Upper lobe of left lung (tissue), 6 donors: Measurements from ENCODE around the gene SIAH3. TPM values are rescaled to one million over a fixed set of nuclear protein-coding genes. Genes with fewer than 3 reads are reported as not detected.

Experiments used
- ATAC-seq, 2 donors: fragments of 200-7000 bp; cut with Tn5 transposase; one replicate each; pipeline ENCODE4 v1.9.1; 2022; ENCODE audit warnings: mild to moderate bottlenecking in 2 of 2, moderate library complexity in 2 of 2; ENCODE audit not compliant: low FRiP score in 2 of 2
- DNase-seq, 2 donors: peaks; one replicate each; pipeline ENCODE4 v3.0.0-alpha.2; 2019 to 2020
- H3K27ac ChIP-seq, 4 donors: fragments of 200-600 bp; sonication (generic); one replicate each; pipeline ENCODE4 v1.5.1; 2016 to 2019
- H3K27me3 ChIP-seq, 4 donors: fragments of 200-600 bp; sonication (generic); one replicate each; pipeline ENCODE4 v1.5.1; 2017 to 2019
- H3K36me3 ChIP-seq, 4 donors: fragments of 200-600 bp; sonication (generic); one replicate each; pipeline ENCODE4 v1.5.1; 2016 to 2019
- H3K4me1 ChIP-seq, 4 donors: fragments of 200-600 bp; sonication (generic); one replicate each; pipeline ENCODE4 v1.5.1; 2018 to 2019
- H3K4me3 ChIP-seq, 4 donors: fragments of 200-600 bp; sonication (generic); one replicate each; pipeline ENCODE4 v1.5.1; 2017 to 2019; ENCODE audit warnings: mild to moderate bottlenecking in 2 of 4, moderate library complexity in 1 of 4
- H3K9me3 ChIP-seq, 4 donors: fragments of 200-600 bp; sonication (generic); one replicate each; pipeline ENCODE4 v1.5.1; 2018 to 2019
- EP300 ChIP-seq, 4 donors: sonication (generic); formaldehyde crosslinking; IDR thresholded peaks; one replicate each; pipeline ENCODE4 v1.5.1; 2017; ENCODE audit warnings: antibody characterized with exemption in 4 of 4, control low read depth in 2 of 4
- POLR2A ChIP-seq, 4 donors: fragments of 450-650 bp; IDR thresholded peaks; one replicate each; pipeline ENCODE4 v1.5.1; 2016 to 2017; ENCODE audit warnings: antibody characterized with exemption in 4 of 4, mild to moderate bottlenecking in 2 of 4
- POLR2AphosphoS5 ChIP-seq, 2 donors: sonication (generic); formaldehyde crosslinking; IDR thresholded peaks; one replicate each; pipeline ENCODE4 v1.5.1; 2017; ENCODE audit warnings: antibody characterized with exemption in 2 of 2
- WGBS, 2 donors: methylation state at CpG; one replicate each; pipeline ENCODE4 v1.1.5; 2017 to 2018; 5-methylcytosine and 5-hydroxymethylcytosine counted together
- total RNA-seq, 6 donors: library from RNA; depleted of rRNA in 4 of 6; stranded (reverse); fragments of >200 nt in 4 of 6; gene quantifications; one replicate each; pipeline versions ENCODE4 v1.1.0 to v1.2.1, GENCODE V29; 2016 to 2021
- TF ChIP-seq, protein P1 (sequence below), 6 experiments: fragments of 450-650 bp in 4 of 6; fragments of 200-600 bp in 2 of 6; sonication (generic) in 2 of 6; IDR thresholded peaks; one replicate each; pipeline ENCODE4 v1.5.1; 2016 to 2019; ENCODE audit warnings: antibody characterized with exemption in 6 of 6
- donor health status: DM: no; HTN: no; CAD: no; lungs with moderate emphysema.
- donor health status: DM: no; HTN: yes; CAD: no; lungs with severe emphysema.

SIAH3 gene
- total RNA-seq, 6 donors from 2014 or later, result under 0.01 to 0.39 (median 0.03) TPM; not detected in 1

DNA sequence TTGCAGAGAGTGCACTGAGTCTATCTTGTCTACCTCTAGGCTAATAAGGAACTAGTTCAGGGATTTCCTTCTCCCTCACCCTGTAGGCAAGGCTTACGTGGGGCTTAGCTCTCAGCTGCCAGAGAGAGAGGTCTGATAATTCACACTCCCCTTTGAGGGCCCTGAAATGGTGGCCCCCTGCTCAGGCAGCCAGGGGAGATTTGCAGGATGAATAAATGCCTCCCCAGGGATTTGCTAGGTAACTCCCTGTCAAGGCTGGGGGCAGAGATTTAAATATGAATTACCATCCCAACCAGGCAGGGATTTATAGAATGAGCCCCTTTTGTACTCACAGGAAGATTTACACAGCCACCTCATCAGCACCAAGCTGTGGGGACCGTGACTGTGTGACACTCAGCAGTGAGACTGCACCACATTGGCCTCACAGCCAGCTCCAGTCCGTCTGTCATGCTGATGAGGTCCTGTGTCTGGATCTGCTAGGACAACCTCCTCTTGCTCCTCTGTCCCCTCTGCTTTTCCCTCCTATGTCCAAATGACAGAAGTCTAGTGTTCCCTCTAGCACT, 76.1 kb downstream of the SIAH3 start:
- Histone ChIP-seq H3K4me1 (no peaks in the 10 kb centered on the region), H3K27ac (no peak overlapping the region), H3K4me3 (no peak overlapping the region), H3K27me3 (no peaks in the 10 kb centered on the region), H3K36me3 (no peaks in the 10 kb centered on the region), H3K9me3 (no peaks in the 10 kb centered on the region)
- no peak for DNase-seq
- WGBS, 2 donors, result 71 to 81% methylated on average over 3 of the region's 3 CpGs
- TF ChIP-seq, protein P1, sequence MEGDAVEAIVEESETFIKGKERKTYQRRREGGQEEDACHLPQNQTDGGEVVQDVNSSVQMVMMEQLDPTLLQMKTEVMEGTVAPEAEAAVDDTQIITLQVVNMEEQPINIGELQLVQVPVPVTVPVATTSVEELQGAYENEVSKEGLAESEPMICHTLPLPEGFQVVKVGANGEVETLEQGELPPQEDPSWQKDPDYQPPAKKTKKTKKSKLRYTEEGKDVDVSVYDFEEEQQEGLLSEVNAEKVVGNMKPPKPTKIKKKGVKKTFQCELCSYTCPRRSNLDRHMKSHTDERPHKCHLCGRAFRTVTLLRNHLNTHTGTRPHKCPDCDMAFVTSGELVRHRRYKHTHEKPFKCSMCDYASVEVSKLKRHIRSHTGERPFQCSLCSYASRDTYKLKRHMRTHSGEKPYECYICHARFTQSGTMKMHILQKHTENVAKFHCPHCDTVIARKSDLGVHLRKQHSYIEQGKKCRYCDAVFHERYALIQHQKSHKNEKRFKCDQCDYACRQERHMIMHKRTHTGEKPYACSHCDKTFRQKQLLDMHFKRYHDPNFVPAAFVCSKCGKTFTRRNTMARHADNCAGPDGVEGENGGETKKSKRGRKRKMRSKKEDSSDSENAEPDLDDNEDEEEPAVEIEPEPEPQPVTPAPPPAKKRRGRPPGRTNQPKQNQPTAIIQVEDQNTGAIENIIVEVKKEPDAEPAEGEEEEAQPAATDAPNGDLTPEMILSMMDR (IDR thresholded peaks at IDR 0.05), result no peak
- no peak for TF ChIP-seq POLR2A (IDR thresholded peaks at IDR 0.05)
- no peak for TF ChIP-seq EP300 (IDR thresholded peaks at IDR 0.05)
- TF ChIP-seq POLR2AphosphoS5 (IDR thresholded peaks at IDR 0.05), result no peak
- ATAC-seq, result no peak

DNA sequence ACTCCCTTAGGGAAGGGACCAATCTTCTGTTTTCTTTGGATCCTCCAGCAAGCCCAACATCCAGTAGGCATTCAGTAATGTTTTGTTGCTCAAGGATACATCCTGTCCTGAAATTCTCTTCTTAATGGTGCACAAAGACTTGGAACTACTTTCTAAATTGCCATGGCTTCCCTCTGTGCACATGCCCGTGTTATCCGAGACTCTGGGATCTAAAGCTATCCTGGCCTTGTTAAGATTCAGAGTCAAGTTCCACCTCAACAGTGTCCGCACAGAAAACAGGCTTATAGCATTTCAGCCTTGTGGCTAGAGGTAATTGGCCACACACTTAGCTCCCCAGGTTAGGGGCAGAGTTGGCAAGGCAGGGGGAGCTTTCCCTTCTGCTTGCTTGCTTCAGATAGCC, 77.6 kb downstream of the SIAH3 start:
- TF ChIP-seq EP300 (IDR thresholded peaks at IDR 0.05), result no peak
- TF ChIP-seq POLR2A (IDR thresholded peaks at IDR 0.05), result no peak
- TF ChIP-seq, protein P1 (IDR thresholded peaks at IDR 0.05), result no peak
- TF ChIP-seq POLR2AphosphoS5 (IDR thresholded peaks at IDR 0.05), result no peak

DNA sequence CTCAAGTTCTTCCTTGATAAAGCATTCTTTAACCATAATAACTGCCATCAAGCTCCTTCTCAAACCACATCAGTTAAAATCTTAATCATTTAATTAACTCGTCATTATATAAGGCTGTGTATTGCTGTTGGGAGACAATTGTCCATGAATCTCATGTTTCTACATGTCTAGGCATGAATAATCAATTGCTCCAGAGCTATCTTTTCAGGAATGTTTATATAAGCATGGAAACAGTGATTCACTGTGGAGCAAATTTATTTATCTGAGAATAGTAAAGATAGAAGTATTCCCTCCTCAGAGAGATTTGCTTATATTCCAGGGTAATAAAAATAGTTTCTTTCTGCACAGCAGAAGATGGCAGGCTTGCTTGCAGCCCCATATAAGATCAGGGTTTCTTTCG, 78.3 kb downstream of the SIAH3 start:
- TF ChIP-seq, protein P1 (IDR thresholded peaks at IDR 0.05), result no peak
- TF ChIP-seq POLR2AphosphoS5 (IDR thresholded peaks at IDR 0.05) (no peak), EP300 (IDR thresholded peaks at IDR 0.05) (no peak), POLR2A (IDR thresholded peaks at IDR 0.05) (no peak)
- Histone ChIP-seq H3K4me1 (peaks cover 0 to 4% (median 0%) of the 10 kb centered on the region in 4 donors), H3K27ac (no peak overlapping the region), H3K4me3 (no peak overlapping the region), H3K36me3 (no peaks in the 10 kb centered on the region), H3K9me3 (no peaks in the 10 kb centered on the region), H3K27me3 (no peaks in the 10 kb centered on the region)
- ATAC-seq, result no peak
- no peak for DNase-seq
- WGBS, 2 donors, result 88 to 95% methylated on average over 2 of the region's 2 CpGs

More for the DNA sequence above, 77.6 kb downstream of the SIAH3 start:
- Histone ChIP-seq H3K9me3 (no peaks in the 10 kb centered on the region), H3K27ac (no peak overlapping the region), H3K36me3 (no peaks in the 10 kb centered on the region), H3K4me1 (peaks cover 0 to under 1% (median 0%) of the 10 kb centered on the region in 4 donors), H3K4me3 (no peak overlapping the region), H3K27me3 (no peaks in the 10 kb centered on the region)
- DNase-seq (no peak), ATAC-seq (no peak)
- 96 to 100% methylated on average over 3 of the region's 3 CpGs for WGBS, 2 donors

DNA sequence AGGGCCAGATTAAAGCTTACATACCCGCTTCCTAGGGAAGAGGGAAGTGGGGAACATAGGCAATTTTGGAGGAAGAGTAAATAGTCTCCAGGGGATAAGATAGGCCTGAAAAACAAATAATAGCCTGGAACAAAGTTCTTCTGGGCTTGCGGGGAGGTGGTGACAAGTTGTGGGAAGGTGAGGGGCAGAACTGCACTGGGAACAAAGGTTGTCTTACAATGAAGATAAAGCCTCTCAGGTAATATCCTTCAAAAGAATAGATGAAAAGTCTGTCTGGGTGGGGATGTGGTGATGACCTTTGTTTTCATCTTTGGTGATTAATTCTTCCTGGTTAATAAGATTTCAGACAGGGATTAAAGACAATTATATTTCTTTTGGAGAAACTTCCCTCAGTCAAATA, 80.7 kb downstream of the SIAH3 start:
- 78 to 85% methylated on average over 2 of the region's 2 CpGs for WGBS, 2 donors
- Histone ChIP-seq H3K4me1 (peaks cover 0 to 4% (median 0%) of the 10 kb centered on the region in 4 donors), H3K36me3 (no peaks in the 10 kb centered on the region), H3K4me3 (no peak overlapping the region), H3K9me3 (no peaks in the 10 kb centered on the region), H3K27ac (no peak overlapping the region), H3K27me3 (no peaks in the 10 kb centered on the region)
- no peak for ATAC-seq
- DNase-seq, result no peak
- TF ChIP-seq EP300 (IDR thresholded peaks at IDR 0.05) (no peak), POLR2A (IDR thresholded peaks at IDR 0.05) (no peak), POLR2AphosphoS5 (IDR thresholded peaks at IDR 0.05) (no peak)

DNA sequence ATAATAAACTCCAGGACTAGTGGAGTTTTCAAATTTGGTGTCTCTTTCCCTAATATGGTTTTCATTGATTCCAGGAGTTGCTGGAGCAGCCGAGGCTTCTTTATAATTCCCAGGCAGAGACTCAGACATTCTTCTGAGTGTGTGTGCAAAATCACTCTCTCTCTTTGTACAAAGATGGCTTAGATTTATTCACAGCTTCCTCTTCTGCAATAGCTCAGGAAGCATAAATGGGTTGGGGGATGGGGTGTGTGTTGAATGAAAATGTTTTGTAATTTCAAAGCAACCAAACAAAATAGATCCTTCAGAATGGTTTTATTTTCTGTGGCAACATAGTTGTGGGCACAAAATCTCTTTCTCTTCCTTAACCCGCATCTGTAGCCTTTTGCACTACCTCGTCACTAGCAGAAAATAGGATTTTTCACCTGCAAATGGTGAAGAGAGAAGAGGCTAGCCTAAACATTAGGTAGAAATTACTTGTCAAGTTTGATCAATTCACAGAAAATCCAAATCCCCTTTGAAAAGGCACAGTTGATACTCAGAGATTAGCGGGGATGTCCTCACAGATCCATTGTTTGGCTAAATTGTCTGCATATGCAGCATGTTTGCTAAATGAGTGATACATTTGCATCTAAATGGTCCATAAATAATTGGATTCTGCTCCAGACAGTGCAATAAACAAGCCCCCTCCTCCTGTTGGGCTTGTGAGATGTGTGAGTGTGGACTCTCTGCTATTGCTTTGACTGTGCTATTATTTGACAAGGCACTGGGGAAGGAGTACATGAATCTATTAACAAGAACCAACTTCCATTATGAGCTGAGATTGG, 82.7 kb downstream of the SIAH3 start:
- H3K36me3 ChIP-seq, result no peaks in the 10 kb centered on the region
- TF ChIP-seq, protein P1 (IDR thresholded peaks at IDR 0.05), result no peak
- no peak for TF ChIP-seq POLR2AphosphoS5 (IDR thresholded peaks at IDR 0.05)
- no peak for TF ChIP-seq POLR2A (IDR thresholded peaks at IDR 0.05)
- no peak for TF ChIP-seq EP300 (IDR thresholded peaks at IDR 0.05)
- no peak overlapping the region for H3K27ac ChIP-seq
- 34 to 48% methylated on average over 4 of the region's 4 CpGs for WGBS, 2 donors
- ATAC-seq, result no peak
- H3K27me3 ChIP-seq, result no peaks in the 10 kb centered on the region
- DNase-seq, result no peak
- H3K9me3 ChIP-seq, result no peaks in the 10 kb centered on the region
- peaks cover 0 to 4% (median 0%) of the 10 kb centered on the region in 4 donors for H3K4me1 ChIP-seq
- no peak overlapping the region for H3K4me3 ChIP-seq
